SU-DHL-6 (cell line): Measurements from ENCODE around the gene VWA2.

ENCODE experiments used
- CTCF ChIP-seq: fragments of 200-600 bp; sonication (generic); IDR thresholded peaks from one replicate; pipeline ENCODE4 v1.5.1; 2017; ENCODE audit warnings: antibody characterized with exemption, mild to moderate bottlenecking, low read length, moderate library complexity; ENCODE audit not compliant: insufficient read depth, poor library complexity, severe bottlenecking
- EZH2phosphoT487 ChIP-seq: fragments of 200-600 bp; sonication (generic), shearing (Covaris generic); conservative IDR thresholded peaks from 2 replicates; pipeline ENCODE4 v1.6.1; 2018; ENCODE audit warnings: mild to moderate bottlenecking, antibody characterized with exemption, low read length, moderate library complexity, mixed read lengths

DNA sequence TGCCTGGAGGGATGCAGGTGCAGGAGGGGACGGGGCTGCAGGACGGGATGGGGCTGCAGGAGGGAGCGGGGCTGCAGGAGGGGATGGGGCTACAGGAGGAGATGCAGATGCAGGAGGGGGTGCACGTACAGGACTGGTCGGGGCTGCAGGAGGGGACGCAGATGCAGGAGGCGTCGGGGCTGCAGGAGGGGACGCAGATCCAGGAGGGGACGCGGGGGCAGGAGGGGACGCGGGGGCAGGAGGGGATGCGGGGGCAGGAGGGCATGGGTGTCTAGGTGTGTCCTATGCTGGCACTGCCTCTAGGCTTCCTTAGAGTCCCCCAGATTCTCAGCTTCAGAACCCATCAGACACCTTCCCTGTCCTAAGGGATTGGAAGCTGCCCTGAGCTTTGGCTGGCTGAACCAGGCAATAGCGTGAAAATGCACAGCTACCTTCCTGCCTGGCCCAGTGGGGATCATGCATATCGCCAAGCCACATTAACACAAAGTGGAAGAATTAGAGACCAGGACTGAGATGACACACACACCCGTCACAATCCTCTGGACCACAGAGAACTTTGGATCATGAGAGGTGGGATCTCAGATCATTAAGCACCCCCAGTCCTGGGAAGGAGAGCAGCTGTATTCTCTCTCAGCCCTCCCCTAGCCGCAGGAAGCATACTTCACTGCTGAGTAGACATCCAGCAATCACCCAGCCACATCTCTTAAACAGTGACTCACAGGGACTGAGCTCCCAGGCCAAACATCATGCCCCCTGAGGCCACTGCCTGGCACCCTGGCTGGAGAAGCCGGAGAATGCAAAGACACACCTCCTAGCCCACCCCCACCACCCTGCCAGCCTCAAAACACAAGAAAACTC is 67.3 kb downstream of the VWA2 start:
- TF ChIP-seq CTCF (no peak), EZH2phosphoT487 (no peak)
